MM.1S (cell line): ENCODE results near the gene TMEM119.

Experiments
- DNase-seq: peaks from one replicate; pipeline ENCODE4 v3.0.0-alpha.2; 2015
- H2AFZ ChIP-seq: fragments of 300-600 bp; sonication (generic); 2 replicates; pipeline ENCODE4 v1.6.0; 2016; ENCODE audit warnings: antibody characterized with exemption, low read length
- H3F3A ChIP-seq: fragments of 300-600 bp; sonication (generic); 2 replicates; pipeline ENCODE4 v1.6.1; 2016; ENCODE audit warnings: mild to moderate bottlenecking, antibody characterized with exemption, low read length, moderate library complexity, mixed read lengths; ENCODE audit not compliant: insufficient read depth
- H3K27ac ChIP-seq: fragments of 300-600 bp; sonication (generic); 2 replicates; pipeline ENCODE4 v1.5.1; 2016; ENCODE audit warnings: mild to moderate bottlenecking, low read length
- H3K27me3 ChIP-seq: fragments of 300-600 bp; sonication (generic); replicated peaks from 2 replicates; pipeline ENCODE4 v1.6.0; 2016; ENCODE audit warnings: low read length; ENCODE audit not compliant: insufficient read depth
- H3K36me3 ChIP-seq: fragments of 300-600 bp; sonication (generic); replicated peaks from 2 replicates; pipeline ENCODE4 v1.6.1; 2016; ENCODE audit warnings: mild to moderate bottlenecking, low read length, mixed read lengths; ENCODE audit not compliant: insufficient read depth
- H3K4me1 ChIP-seq: fragments of 300-600 bp; sonication (generic); 2 replicates; pipeline ENCODE4 v1.6.1; 2016; ENCODE audit warnings: low read length, mixed read lengths
- H3K4me2 ChIP-seq: fragments of 300-600 bp; sonication (generic); 2 replicates; pipeline ENCODE4 v1.6.0; 2016; ENCODE audit warnings: low read depth, low read length
- H3K4me3 ChIP-seq: fragments of 300-600 bp; sonication (generic); 2 replicates; pipeline ENCODE4 v1.5.1; 2016; ENCODE audit warnings: low read length, mixed read lengths
- H3K79me2 ChIP-seq: fragments of 300-600 bp; sonication (generic); 2 replicates; pipeline ENCODE4 v1.6.1; 2016; ENCODE audit warnings: mixed run types, low read length, mixed read lengths
- H3K9ac ChIP-seq: fragments of 300-600 bp; sonication (generic); 2 replicates; pipeline ENCODE4 v1.6.1; 2016; ENCODE audit warnings: low read length, mixed read lengths
- H3K9me2 ChIP-seq: fragments of 300-600 bp; sonication (generic); replicated peaks from 2 replicates; pipeline ENCODE4 v1.6.1; 2016; ENCODE audit warnings: mild to moderate bottlenecking, low read length, mixed read lengths; ENCODE audit not compliant: insufficient read depth
- H3K9me3 ChIP-seq: fragments of 300-600 bp; sonication (generic); replicated peaks from 2 replicates; pipeline ENCODE4 v1.6.1; 2016; ENCODE audit warnings: mild to moderate bottlenecking, low read length, mixed read lengths; ENCODE audit not compliant: insufficient read depth
- H4K20me1 ChIP-seq: fragments of 300-600 bp; sonication (generic); 2 replicates; pipeline ENCODE4 v1.6.1; 2016; ENCODE audit warnings: mild to moderate bottlenecking, low read length, moderate library complexity, mixed read lengths; ENCODE audit not compliant: insufficient read depth
- EZH2 ChIP-seq: fragments of 300-600 bp; sonication (generic); optimal IDR thresholded peaks from 2 replicates; pipeline ENCODE3; 2017; ENCODE audit warnings: low read depth, mild to moderate bottlenecking, antibody characterized with exemption, low read length, mixed read lengths
- EZH2phosphoT487 ChIP-seq: fragments of 300-600 bp; sonication (generic); IDR thresholded peaks from 2 replicates; pipeline ENCODE4 v1.6.1; 2018; ENCODE audit warnings: antibody characterized with exemption, low read length
- TF ChIP-seq, protein P1 (sequence below): fragments of 300-600 bp; sonication (generic); IDR thresholded peaks from 2 replicates; pipeline ENCODE4 v1.5.1; 2016; ENCODE audit warnings: antibody characterized with exemption, low read length, mixed read lengths

The TMEM119 gene

DNA sequence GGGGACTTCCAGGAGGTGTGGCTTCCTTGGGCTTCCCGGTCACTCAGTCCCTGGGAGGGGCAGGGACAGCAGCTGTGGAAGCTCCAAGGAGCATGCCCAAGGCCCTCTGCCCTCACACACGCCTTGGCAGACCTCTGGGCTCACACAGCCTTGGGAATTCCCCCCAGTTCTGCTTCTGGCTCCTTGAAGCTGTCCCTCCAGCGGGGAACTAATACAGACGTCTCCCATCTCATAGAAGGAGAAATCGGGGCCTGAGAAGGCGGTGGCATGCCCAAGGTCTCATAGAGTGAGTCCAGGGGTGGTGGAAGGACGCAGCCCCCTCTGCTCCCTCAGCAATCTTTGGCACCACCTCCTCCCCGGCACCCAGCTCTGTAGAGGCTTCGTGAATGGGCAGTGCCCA lies 15.7 kb upstream of the TMEM119 start:
- Histone ChIP-seq H4K20me1 (no peaks in the 10 kb centered on the region), H2AFZ (no peak overlapping the region), H3K9me3 (no peaks in the 10 kb centered on the region), H3K27me3 (no peaks in the 10 kb centered on the region), H3K4me1 (peaks cover 30% of the 10 kb centered on the region), H3K79me2 (0 out of 2 replicates have a peak, but pooled peaks cover 9% of the 10 kb centered on the region), H3F3A (peaks cover 35% of the 10 kb centered on the region), H3K36me3 (no peaks in the 10 kb centered on the region), H3K9me2 (no peaks in the 10 kb centered on the region), H3K27ac (no peak overlapping the region), H3K4me3 (no peak overlapping the region), H3K4me2 (no peak overlapping the region), H3K9ac (no peak overlapping the region)
- TF ChIP-seq EZH2 (no peak), EZH2phosphoT487 (no peak)
- TF ChIP-seq, protein P1, sequence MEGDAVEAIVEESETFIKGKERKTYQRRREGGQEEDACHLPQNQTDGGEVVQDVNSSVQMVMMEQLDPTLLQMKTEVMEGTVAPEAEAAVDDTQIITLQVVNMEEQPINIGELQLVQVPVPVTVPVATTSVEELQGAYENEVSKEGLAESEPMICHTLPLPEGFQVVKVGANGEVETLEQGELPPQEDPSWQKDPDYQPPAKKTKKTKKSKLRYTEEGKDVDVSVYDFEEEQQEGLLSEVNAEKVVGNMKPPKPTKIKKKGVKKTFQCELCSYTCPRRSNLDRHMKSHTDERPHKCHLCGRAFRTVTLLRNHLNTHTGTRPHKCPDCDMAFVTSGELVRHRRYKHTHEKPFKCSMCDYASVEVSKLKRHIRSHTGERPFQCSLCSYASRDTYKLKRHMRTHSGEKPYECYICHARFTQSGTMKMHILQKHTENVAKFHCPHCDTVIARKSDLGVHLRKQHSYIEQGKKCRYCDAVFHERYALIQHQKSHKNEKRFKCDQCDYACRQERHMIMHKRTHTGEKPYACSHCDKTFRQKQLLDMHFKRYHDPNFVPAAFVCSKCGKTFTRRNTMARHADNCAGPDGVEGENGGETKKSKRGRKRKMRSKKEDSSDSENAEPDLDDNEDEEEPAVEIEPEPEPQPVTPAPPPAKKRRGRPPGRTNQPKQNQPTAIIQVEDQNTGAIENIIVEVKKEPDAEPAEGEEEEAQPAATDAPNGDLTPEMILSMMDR: no peak
- DNase-seq: no peak

DNA sequence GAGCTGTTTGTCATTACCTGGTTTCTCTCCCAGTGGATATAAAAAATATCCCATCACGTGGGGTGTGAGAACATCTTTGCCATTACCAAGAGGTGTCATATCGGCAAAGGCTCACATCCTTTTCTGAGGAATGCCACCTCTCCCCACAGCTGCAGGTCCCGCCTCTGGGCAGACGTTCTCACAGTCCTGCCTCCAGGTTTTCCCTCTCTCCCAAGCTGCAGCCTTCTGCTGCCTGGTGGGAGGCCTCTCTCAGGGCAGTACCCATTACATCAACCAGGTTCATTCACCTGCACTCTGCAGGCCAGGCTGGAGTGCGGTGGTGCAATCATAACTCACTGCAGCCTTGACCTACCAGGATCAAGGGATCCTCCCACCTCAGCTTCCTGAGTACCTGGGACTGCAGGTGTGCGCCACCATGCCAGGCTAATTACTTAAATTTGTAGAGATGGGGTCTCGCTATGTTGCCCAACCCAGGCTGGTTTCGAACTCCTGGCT lies 15.0 kb upstream of the TMEM119 start:
- Histone ChIP-seq H3K9me3 (no peaks in the 10 kb centered on the region), H3K4me1 (peaks cover 23% of the 10 kb centered on the region), H3K4me2 (no peak overlapping the region), H4K20me1 (no peaks in the 10 kb centered on the region), H2AFZ (no peak overlapping the region), H3K36me3 (no peaks in the 10 kb centered on the region), H3K79me2 (0 out of 2 replicates have a peak, but pooled peaks cover 5% of the 10 kb centered on the region), H3K9ac (no peak overlapping the region), H3K4me3 (no peak overlapping the region), H3K27me3 (no peaks in the 10 kb centered on the region), H3K27ac (no peak overlapping the region), H3F3A (peaks cover 27% of the 10 kb centered on the region), H3K9me2 (no peaks in the 10 kb centered on the region)
- TF ChIP-seq EZH2: no peak
- TF ChIP-seq EZH2phosphoT487: no peak
- TF ChIP-seq, protein P1: no peak
- DNase-seq: no peak

DNA sequence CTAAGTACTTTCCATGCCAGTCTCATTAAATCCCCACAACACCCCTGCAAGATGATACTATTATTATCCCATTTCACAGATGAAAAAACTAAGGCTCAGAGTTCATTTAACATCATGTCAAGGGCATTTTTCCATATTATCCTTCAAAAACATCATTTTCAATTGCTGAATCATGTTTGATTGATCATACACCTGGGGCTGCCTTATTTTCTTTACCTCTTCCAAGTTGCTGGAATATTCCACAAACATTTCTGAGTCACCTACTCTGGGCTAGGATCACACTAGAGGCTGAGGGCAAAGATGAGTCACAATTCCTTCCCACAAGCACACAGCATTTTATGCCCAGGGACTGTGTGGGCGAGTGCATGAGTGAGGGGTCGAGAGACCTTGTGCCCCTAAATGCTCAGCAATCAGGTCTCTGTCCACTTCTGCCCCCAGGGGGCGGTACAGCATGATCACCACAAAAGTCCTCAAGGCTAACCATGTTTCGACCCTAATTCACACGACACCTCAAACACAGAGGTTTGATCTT lies 14.1 kb upstream of the TMEM119 start:
- no peaks in the 10 kb centered on the region for H3K9me3 ChIP-seq
- H3K4me3 ChIP-seq: no peak overlapping the region
- no peak overlapping the region for H3K27ac ChIP-seq
- no peak overlapping the region for H2AFZ ChIP-seq
- H3K79me2 ChIP-seq: 0 out of 2 replicates have a peak, but pooled peaks cover 5% of the 10 kb centered on the region
- no peaks in the 10 kb centered on the region for H4K20me1 ChIP-seq
- H3F3A ChIP-seq: peaks cover 19% of the 10 kb centered on the region
- peaks cover 14% of the 10 kb centered on the region for H3K4me1 ChIP-seq
- H3K9me2 ChIP-seq: no peaks in the 10 kb centered on the region
- no peak overlapping the region for H3K9ac ChIP-seq
- DNase-seq: no peak
- no peaks in the 10 kb centered on the region for H3K36me3 ChIP-seq
- no peak for TF ChIP-seq EZH2phosphoT487
- no peak for TF ChIP-seq EZH2
- TF ChIP-seq, protein P1: peak; percentile 42
- H3K27me3 ChIP-seq: no peaks in the 10 kb centered on the region
- no peak overlapping the region for H3K4me2 ChIP-seq
